ENCODE results near the gene CD19.
"Not testable (repeated sequence)": the region's sequence is repeated elsewhere in the genome, so short reads cannot be mapped to it uniquely, and the experiment has no call there.

CD19 gene

DNA sequence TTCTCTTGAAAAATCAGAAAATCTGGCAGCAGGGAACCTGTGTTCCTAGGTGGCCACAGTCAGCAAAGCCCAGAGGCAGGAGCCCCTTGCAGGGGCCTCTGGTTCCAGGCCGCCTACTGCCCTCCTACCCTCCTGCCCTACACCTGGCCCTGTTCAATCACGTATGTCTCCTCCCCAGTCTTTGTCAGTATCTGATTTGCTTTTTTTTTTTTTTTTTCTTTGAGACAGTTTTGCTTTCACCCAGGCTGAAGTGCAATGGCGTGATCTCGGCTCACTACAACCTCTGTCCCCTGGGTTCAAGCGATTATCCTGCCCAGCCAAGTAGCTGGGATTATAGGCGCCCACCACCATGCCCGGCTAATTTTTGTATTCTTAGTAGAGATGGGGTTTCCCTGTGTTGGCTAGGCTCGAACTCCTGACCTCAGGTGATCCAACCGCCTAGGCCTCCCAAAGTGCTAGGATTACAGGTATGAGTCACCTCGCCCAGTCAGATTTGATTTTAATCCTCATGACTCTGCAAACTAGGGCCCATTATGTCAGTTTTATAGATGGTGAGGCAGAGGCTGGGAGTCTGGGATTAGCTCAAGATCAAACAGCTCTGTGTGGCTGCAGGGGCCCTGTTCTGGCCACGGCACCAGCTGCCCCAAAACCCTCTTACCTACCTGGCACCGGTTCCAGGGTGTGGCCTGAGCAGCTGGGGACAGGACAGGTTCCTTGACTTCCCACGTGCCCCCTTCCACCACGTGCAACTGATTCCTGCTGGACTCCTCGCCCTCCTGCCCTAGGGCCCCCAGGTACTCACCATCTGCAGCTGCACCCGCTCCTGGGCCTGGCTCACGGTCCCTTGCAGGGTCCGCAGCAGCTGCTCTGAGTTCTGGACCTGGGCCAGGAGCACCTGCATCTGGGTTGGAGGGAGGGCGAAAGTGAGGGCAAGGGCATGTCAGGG is 21.4 kb upstream of the CD19 start:
- DNase-seq, result no peak

DNA sequence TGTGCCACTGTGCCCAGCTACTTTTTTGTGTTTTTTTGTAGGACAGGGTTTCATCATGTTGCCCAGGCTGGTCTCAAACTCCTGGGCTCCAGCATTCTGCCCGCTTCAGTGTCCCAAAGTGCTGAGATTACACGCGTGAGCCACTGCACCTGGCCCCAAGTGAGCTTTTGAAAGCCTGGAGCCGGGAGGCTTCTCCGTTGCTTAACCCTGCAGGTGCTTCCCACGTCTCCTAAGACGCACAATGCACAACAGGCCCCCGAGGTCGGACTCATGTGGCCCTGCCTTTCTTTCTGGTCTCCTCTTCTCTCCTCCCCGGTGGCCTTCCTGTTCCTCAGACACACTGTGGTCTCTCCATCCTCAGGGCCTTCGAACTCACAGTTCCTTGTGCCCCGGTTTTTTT is 19.2 kb upstream of the CD19 start:
- DNase-seq, result no peak

GRCh38 chr16:28913946-28914724 is 17.6 kb upstream of the CD19 start:
- DNase-seq, result no peak

GRCh38 chr16:28915181-28915580 is 16.6 kb upstream of the CD19 start:
- DNase-seq, result no peak

DNA sequence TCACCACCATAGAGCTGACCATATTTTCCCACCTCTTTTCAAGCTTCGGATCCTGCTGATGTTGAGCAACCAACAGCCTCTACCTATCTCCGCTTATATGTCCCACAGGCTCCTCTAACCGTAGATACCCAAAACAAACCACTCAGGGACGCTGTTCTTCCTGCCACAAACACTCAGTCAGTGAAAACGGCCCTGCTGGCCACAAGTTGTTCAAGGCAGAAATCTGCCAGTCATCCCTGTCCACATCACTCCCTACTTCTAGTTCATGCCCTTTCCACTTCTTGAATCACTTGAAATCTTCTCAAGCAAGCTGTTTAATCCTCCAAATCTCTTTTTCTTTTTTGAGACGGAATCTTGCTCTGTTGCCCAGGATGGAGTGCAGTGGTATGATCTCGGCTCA is 14.7 kb upstream of the CD19 start:
- no peak for DNase-seq

GRCh38 chr16:28918698-28919097 is 13.1 kb upstream of the CD19 start:
- DNase-seq, result no peak

- no peak for DNase-seq
Observed at GRCh38 chr16:28923231-28923587, 8.6 kb upstream of the CD19 start.

GRCh38 chr16:28923652-28924398 is 7.9 kb upstream of the CD19 start:
- DNase-seq, result no peak

- DNase-seq, result no peak
Observed at GRCh38 chr16:28924399-28924761, 7.4 kb upstream of the CD19 start.

GRCh38 chr16:28924762-28925385 is 6.9 kb upstream of the CD19 start, which contains the start of gene RABEP2:
Gene RABEP2, minus strand, starts transcription at chr16:28925238. Its CDS starts 75 bp downstream, at chr16:28925163.
- peak; percentile 96 for DNase-seq

GRCh38 chr16:28925386-28926228 is 6.2 kb upstream of the CD19 start:
- peak; percentile 32 for DNase-seq

- not testable (repeated sequence) for DNase-seq
Observed at GRCh38 chr16:28926284-28926683, 5.5 kb upstream of the CD19 start.

GRCh38 chr16:28927815-28928214 is 4.0 kb upstream of the CD19 start:
- DNase-seq, result no peak

GRCh38 chr16:28930203-28930602 is 1.6 kb upstream of the CD19 start:
- no peak for DNase-seq

DNA sequence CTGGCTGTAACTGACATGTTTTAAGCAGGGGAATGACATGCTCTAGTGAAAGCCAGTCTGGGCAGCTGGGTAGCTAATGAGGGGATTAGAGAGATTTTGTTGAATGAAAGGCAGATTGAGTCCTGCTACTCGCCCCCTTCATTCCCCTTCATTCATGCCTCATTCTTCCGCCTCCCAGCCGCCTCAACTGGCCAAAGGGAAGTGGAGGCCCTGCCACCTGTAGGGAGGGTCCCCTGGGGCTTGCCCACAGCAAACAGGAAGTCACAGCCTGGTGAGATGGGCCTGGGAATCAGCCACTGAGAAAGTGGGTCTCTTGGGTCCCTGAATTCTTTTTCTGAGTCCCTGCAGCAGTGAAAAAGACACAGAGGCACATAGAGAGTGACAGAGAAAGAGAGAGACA is 1.1 kb upstream of the CD19 start:
- peak; percentile 39 for DNase-seq

- DNase-seq, result no peak
Observed at GRCh38 chr16:28932339-28933141, 769 bp downstream of the CD19 start.

GRCh38 chr16:28933171-28933570 is 1.4 kb downstream of the CD19 start:
- no peak for DNase-seq

DNA sequence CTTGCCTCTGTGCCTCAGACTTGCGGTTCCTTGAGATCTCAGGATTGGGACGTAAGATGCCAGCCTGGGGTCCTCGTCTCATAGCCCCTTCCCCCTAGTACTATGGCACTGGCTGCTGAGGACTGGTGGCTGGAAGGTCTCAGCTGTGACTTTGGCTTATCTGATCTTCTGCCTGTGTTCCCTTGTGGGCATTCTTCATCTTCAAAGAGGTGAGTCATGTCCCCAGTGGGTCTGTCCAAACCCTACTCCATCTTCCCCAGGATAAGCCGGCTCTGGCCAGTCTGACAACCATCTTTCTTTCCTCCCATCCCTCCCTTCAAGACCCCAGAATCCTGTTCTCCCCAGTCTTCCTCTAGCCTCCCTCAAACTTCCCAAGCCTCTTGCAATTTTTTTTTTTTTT is 3.6 kb downstream of the CD19 start:
- no peak for DNase-seq

DNA sequence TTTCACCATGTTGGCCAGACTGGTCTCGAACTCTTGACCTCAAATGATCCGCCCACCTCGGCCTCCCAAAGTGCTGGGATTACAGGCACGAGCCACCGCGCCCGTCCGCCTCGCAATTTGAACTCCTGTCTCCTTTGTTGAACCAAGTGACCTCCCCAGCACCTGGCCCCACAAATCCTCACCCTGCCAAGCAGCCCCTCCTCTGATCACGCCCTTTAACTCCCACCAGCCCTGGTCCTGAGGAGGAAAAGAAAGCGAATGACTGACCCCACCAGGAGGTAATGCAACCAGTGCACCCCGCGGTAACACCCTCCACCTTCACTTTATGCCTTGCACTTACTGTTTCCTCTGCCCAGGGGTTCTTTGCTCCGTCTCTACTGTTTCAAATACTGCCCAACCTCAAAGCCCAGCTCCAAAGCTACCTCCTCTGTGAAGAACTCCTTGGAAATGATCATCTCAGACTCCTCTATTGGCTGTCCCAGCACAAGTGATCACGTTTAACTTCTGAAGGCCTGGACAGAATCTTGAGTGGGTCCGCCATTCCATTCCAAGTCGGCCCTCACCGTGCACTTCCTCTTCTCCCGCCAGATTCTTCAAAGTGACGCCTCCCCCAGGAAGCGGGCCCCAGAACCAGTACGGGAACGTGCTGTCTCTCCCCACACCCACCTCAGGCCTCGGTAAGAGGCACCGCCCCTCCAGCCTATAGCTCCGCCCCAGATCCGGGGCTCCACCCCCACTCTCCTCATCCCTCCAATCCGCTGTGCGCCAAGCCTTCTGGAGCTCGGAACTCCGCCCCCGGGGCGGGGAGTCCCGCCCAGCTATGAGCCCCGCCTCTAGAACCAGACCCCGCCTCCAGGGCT is 4.4 kb downstream of the CD19 start:
- peak; percentile 79 for DNase-seq

- no peak for DNase-seq
Observed at GRCh38 chr16:28936784-28937155, 5.0 kb downstream of the CD19 start.

All from DMS153 (cell line).